ENCODE results near the gene CEP350.

GRCh38 chr1:180112091-180112490 is 157.5 kb downstream of the CEP350 start:
- TF ChIP-seq RFX5 (IDR thresholded peaks at IDR 0.05; ENCODE audit: low read depth, low read length): no peak
- no peak for TF ChIP-seq MAFK (IDR thresholded peaks at IDR 0.05; ENCODE audit: low read depth, low read length)
- TF ChIP-seq CTCF (conservative IDR thresholded peaks at IDR 0.05; ENCODE audit: low read depth, low read length): no peak
- no peak for TF ChIP-seq USF2 (IDR thresholded peaks at IDR 0.05; ENCODE audit: low read depth, low read length)
- TF ChIP-seq POLR2A (IDR thresholded peaks at IDR 0.05; ENCODE audit: low read depth, low read length): no peak
- TF ChIP-seq MXI1 (IDR thresholded peaks at IDR 0.05; ENCODE audit: borderline replicate concordance, low read depth, low read length): no peak
- TF ChIP-seq CEBPB (IDR thresholded peaks at IDR 0.05; ENCODE audit: low read depth, low read length): no peak
- no peak for TF ChIP-seq BHLHE40 (IDR thresholded peaks at IDR 0.05; ENCODE audit: low read depth, low read length)
- TF ChIP-seq SMC3 (IDR thresholded peaks at IDR 0.05; ENCODE audit: low read depth, low read length): no peak
- TF ChIP-seq RAD21 (IDR thresholded peaks at IDR 0.05; ENCODE audit: low read length): no peak
- TF ChIP-seq FOS (IDR thresholded peaks at IDR 0.05; ENCODE audit: low read depth, low read length): no peak
- no peak for TF ChIP-seq RCOR1 (IDR thresholded peaks at IDR 0.05; ENCODE audit: insufficient replicate concordance, low read length)
- TF ChIP-seq ELK1 (IDR thresholded peaks at IDR 0.05; ENCODE audit: borderline replicate concordance, low read depth, low read length): no peak
- no peak for TF ChIP-seq NFE2L2 (IDR thresholded peaks at IDR 0.05; ENCODE audit: low read depth, low read length)
